Measurements from ENCODE around the gene AK2.

DNA sequence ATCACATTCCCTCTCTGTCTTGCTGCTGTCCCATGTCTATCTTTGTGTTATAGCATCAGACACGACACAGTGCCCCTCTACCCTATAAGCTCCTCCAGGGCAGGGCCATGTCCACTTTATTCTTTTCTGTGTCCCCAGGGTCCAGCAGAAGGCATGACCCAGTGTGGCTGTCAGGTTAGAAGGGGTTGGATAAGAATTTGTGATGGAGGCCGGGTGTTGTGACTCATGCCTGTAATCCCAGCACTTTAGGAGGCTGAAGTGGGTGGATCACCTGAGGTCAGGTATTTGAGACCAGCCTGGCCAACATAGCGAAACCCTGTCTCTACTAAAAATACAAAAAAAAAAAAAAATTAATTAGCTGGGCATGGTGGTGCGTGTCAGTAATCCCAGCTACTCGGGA lies 45.8 kb downstream of the AK2 start:
- TF ChIP-seq, protein P1, sequence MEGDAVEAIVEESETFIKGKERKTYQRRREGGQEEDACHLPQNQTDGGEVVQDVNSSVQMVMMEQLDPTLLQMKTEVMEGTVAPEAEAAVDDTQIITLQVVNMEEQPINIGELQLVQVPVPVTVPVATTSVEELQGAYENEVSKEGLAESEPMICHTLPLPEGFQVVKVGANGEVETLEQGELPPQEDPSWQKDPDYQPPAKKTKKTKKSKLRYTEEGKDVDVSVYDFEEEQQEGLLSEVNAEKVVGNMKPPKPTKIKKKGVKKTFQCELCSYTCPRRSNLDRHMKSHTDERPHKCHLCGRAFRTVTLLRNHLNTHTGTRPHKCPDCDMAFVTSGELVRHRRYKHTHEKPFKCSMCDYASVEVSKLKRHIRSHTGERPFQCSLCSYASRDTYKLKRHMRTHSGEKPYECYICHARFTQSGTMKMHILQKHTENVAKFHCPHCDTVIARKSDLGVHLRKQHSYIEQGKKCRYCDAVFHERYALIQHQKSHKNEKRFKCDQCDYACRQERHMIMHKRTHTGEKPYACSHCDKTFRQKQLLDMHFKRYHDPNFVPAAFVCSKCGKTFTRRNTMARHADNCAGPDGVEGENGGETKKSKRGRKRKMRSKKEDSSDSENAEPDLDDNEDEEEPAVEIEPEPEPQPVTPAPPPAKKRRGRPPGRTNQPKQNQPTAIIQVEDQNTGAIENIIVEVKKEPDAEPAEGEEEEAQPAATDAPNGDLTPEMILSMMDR (conservative IDR thresholded peaks at IDR 0.05 in 1 of 2, IDR thresholded peaks at IDR 0.05 in 1 of 2; ENCODE audit: low read depth in 1 of 2, low read length in 2 of 2): no peak
- no peak for TF ChIP-seq EZH2 (IDR thresholded peaks at IDR 0.05; ENCODE audit: low read length, missing control alignments)

Measured in fibroblast of lung (primary cell).